Right forelimb (tissue), 1 donor: Measurements from ENCODE around the gene LONP2.
A peak's percentile ranks its signal among the peaks of the same experiment; 100 is the strongest.
"Not testable (repeated sequence)": the region's sequence is repeated elsewhere in the genome, so short reads cannot be mapped to it uniquely, and the experiment has no call there.

Experiments
- DNase-seq: peaks from one replicate; pipeline ENCODE4 v3.0.0-alpha.2; 2018

The LONP2 gene

GRCh38 chr16:48370668-48371392, 126.7 kb downstream of the LONP2 start:
- DNase-seq: not testable (repeated sequence)

GRCh38 chr16:48371393-48371780, 127.3 kb downstream of the LONP2 start:
- no peak for DNase-seq

GRCh38 chr16:48372744-48373143, 128.6 kb downstream of the LONP2 start:
- no peak for DNase-seq

- no peak for DNase-seq
Measured at GRCh38 chr16:48373258-48374029, 129.3 kb downstream of the LONP2 start.

GRCh38 chr16:48374255-48374654, 130.2 kb downstream of the LONP2 start:
- no peak for DNase-seq

- DNase-seq: not testable (repeated sequence)
Measured at GRCh38 chr16:48377301-48377700, 133.2 kb downstream of the LONP2 start.

- DNase-seq: no peak
Measured at GRCh38 chr16:48378276-48378675, 134.2 kb downstream of the LONP2 start.

GRCh38 chr16:48378836-48379235, 134.7 kb downstream of the LONP2 start:
- DNase-seq: no peak

- DNase-seq: no peak
Measured at GRCh38 chr16:48381201-48381600, 137.1 kb downstream of the LONP2 start.

- DNase-seq: no peak
Measured at GRCh38 chr16:48382131-48382530, 138.0 kb downstream of the LONP2 start.

- DNase-seq: no peak
Measured at GRCh38 chr16:48383009-48383876, 139.1 kb downstream of the LONP2 start.

- peak; percentile 58 for DNase-seq
Measured at GRCh38 chr16:48383877-48384519, 139.9 kb downstream of the LONP2 start.

- DNase-seq: peak; percentile 78
Measured at GRCh38 chr16:48384520-48385252, 140.6 kb downstream of the LONP2 start.

- DNase-seq: peak; percentile 92
Measured at GRCh38 chr16:48385253-48386150, 141.4 kb downstream of the LONP2 start, which contains the start of gene SIAH1. Gene SIAH1, minus strand, starts transcription at chr16:48385413. Its CDS starts 22,985 bp downstream, at chr16:48362428.

GRCh38 chr16:48386559-48387312, 142.6 kb downstream of the LONP2 start:
- DNase-seq: no peak

- no peak for DNase-seq
Measured at GRCh38 chr16:48392407-48392806, 148.3 kb downstream of the LONP2 start.

- DNase-seq: no peak
Measured at GRCh38 chr16:48393485-48394354, 149.6 kb downstream of the LONP2 start.

GRCh38 chr16:48394355-48394703, 150.2 kb downstream of the LONP2 start:
- DNase-seq: no peak

GRCh38 chr16:48395375-48395774, 151.3 kb downstream of the LONP2 start:
- no peak for DNase-seq
